Measurements from ENCODE around the gene LCT.

Gene LCT

GRCh38 chr2:135740206-135740605, 96.8 kb downstream of the LCT start:
- Histone ChIP-seq H3K27ac (ENCODE audit: extremely low read depth, low read depth, low read length) (no peak overlapping the region), H3K4me3 (ENCODE audit: low read depth, low read length) (no peak overlapping the region), H3K9me3 (ENCODE audit: control insufficient read depth, insufficient read depth, low read depth, low read length) (no peaks in the 10 kb centered on the region), H3K4me1 (ENCODE audit: control insufficient read depth, insufficient read depth, low read length) (peaks cover 8% of the 10 kb centered on the region; the same call in 1 of the 2 replicates), H3K36me3 (ENCODE audit: control insufficient read depth in 2 of 2, insufficient read depth in 1 of 2, low read length in 2 of 2) (peaks cover 0 to 5% of the 10 kb centered on the region in 2 experiments; a peak in 1 of 3 replicates)
- ChIA-PET CTCF (interaction anchor here (0.5 to 1.1 kb wide), 6 partner anchors 12 to 1497 kb away, joined by 3 to 4 read pairs (median 4); no protein-coding TSS in a partner anchor), POLR2A (no interaction called here)
- TF ChIP-seq ZNF366 (tag by site-specific recombination; conservative IDR thresholded peaks at IDR 0.05) (no peak), ZNF571 (tag by site-specific recombination; IDR thresholded peaks at IDR 0.05) (no peak)
